LNCAP (cell line): Measurements from ENCODE around the gene GRK2.

Source experiments
- CTCF ChIP-seq: fragments of 450-650 bp; IDR thresholded peaks from 2 replicates; pipeline ENCODE4 v1.5.1; 2017; ENCODE audit warnings: mild to moderate bottlenecking

GRK2 gene

GRCh38 chr11:67280788-67281551 is 14.7 kb downstream of the GRK2 start:
- no peak for TF ChIP-seq CTCF

GRCh38 chr11:67281552-67282150 is 15.4 kb downstream of the GRK2 start:
- TF ChIP-seq CTCF = no peak

GRCh38 chr11:67282155-67282875 is 16.0 kb downstream of the GRK2 start:
- TF ChIP-seq CTCF = no peak

- no peak for TF ChIP-seq CTCF
Observed at GRCh38 chr11:67282876-67283371, 16.7 kb downstream of the GRK2 start.

- no peak for TF ChIP-seq CTCF
Observed at GRCh38 chr11:67283481-67283963, 17.2 kb downstream of the GRK2 start.

GRCh38 chr11:67284811-67285540 is 18.7 kb downstream of the GRK2 start:
- TF ChIP-seq CTCF = no peak
